Fibroblast of the conjunctiva (primary cell): ENCODE data around the gene FUCA2.

Source experiments
- DNase-seq: peaks from one replicate; pipeline ENCODE4 v3.0.0-alpha.2; 2010; ENCODE audit warnings: low read depth

FUCA2 gene

GRCh38 chr6:143510991-143511891, at the start of gene FUCA2:
TSS of gene FUCA2 (minus strand) at chr6:143511720. CDS start at chr6:143511634, 86 bp downstream.
- DNase-seq: peak; percentile 82

- no peak for DNase-seq
Observed at GRCh38 chr6:143561105-143561704, 49.7 kb upstream of the FUCA2 start.

- no peak for DNase-seq
Observed at GRCh38 chr6:143559051-143559660, 47.6 kb upstream of the FUCA2 start.

- no peak for DNase-seq
Observed at GRCh38 chr6:143556529-143556928, 45.0 kb upstream of the FUCA2 start.

GRCh38 chr6:143555582-143555981, 44.1 kb upstream of the FUCA2 start:
- DNase-seq: no peak

GRCh38 chr6:143555071-143555492, 43.6 kb upstream of the FUCA2 start:
- DNase-seq: no peak

GRCh38 chr6:143553337-143553736, 41.8 kb upstream of the FUCA2 start:
- DNase-seq: no peak

GRCh38 chr6:143549949-143550268, 38.4 kb upstream of the FUCA2 start:
- no peak for DNase-seq

GRCh38 chr6:143549221-143549948, 37.9 kb upstream of the FUCA2 start:
- no peak for DNase-seq

GRCh38 chr6:143546599-143546998, 35.1 kb upstream of the FUCA2 start:
- DNase-seq: no peak

- DNase-seq: no peak
Observed at GRCh38 chr6:143545976-143546547, 34.5 kb upstream of the FUCA2 start.

- no peak for DNase-seq
Observed at GRCh38 chr6:143545165-143545564, 33.6 kb upstream of the FUCA2 start.

GRCh38 chr6:143544011-143544696, 32.6 kb upstream of the FUCA2 start:
- no peak for DNase-seq

GRCh38 chr6:143543435-143543834, 31.9 kb upstream of the FUCA2 start:
- DNase-seq: no peak

- no peak for DNase-seq
Observed at GRCh38 chr6:143542888-143543287, 31.4 kb upstream of the FUCA2 start.

- DNase-seq: no peak
Observed at GRCh38 chr6:143540192-143540591, 28.7 kb upstream of the FUCA2 start.

GRCh38 chr6:143539734-143540133, 28.2 kb upstream of the FUCA2 start:
- no peak for DNase-seq

- no peak for DNase-seq
Observed at GRCh38 chr6:143539106-143539505, 27.6 kb upstream of the FUCA2 start.

GRCh38 chr6:143538374-143538773, 26.9 kb upstream of the FUCA2 start:
- no peak for DNase-seq

- peak; percentile 28 for DNase-seq
Observed at GRCh38 chr6:143536866-143537691, 25.6 kb upstream of the FUCA2 start.

GRCh38 chr6:143536461-143536865, 24.9 kb upstream of the FUCA2 start:
- no peak for DNase-seq
